Dermis microvascular lymphatic vessel endothelial cell (primary cell): Measurements from ENCODE around the gene RAB31. TPM values are rescaled to one million over a fixed set of nuclear protein-coding genes. Genes with fewer than 3 reads are reported as not detected.
A peak's percentile ranks its signal among the peaks of the same experiment; 100 is the strongest.
"Not testable (repeated sequence)": the region's sequence is repeated elsewhere in the genome, so short reads cannot be mapped to it uniquely, and the experiment has no call there.

Experiments
- DNase-seq, 2 donors: peaks; one replicate each; pipeline versions ENCODE4 v3.0.0 to v3.0.0-alpha.2; 2010; ENCODE audit warnings: low read depth in 2 of 2
- total RNA-seq: library from RNA; depleted of rRNA; stranded (reverse); fragments of >200 nt; gene quantifications from 2 replicates; pipeline ENCODE4 v1.2.1, GENCODE V29; 2014

Gene RAB31, protein sequence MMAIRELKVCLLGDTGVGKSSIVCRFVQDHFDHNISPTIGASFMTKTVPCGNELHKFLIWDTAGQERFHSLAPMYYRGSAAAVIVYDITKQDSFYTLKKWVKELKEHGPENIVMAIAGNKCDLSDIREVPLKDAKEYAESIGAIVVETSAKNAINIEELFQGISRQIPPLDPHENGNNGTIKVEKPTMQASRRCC
- total RNA-seq, result 46.5 and 56.6 TPM in 2 replicates

DNA sequence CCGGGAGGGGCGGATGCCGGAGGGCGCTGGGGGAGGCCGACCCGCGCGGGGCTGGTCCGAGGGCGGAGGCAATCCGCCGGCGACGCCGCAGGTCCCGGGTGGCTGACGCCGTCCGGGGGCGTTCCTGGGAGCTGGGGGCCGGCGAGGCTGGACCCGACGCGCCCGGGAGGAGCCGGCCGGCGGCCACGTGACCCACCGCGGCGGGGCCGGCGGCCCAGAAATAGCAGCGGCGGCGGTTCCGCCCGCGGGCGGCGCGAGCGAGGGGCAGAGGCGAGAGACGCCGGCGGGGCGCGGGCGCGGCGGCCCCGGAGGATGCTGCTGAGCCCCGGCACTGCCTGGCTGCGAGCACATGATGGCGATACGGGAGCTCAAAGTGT lies at the start of gene RAB31:
RAB31 (plus strand) TSS at position 245 of the 377 bp plus-strand sequence; CDS start at position 350, 105 bp downstream.
- DNase-seq, result peak; percentile 43 to 80

DNA sequence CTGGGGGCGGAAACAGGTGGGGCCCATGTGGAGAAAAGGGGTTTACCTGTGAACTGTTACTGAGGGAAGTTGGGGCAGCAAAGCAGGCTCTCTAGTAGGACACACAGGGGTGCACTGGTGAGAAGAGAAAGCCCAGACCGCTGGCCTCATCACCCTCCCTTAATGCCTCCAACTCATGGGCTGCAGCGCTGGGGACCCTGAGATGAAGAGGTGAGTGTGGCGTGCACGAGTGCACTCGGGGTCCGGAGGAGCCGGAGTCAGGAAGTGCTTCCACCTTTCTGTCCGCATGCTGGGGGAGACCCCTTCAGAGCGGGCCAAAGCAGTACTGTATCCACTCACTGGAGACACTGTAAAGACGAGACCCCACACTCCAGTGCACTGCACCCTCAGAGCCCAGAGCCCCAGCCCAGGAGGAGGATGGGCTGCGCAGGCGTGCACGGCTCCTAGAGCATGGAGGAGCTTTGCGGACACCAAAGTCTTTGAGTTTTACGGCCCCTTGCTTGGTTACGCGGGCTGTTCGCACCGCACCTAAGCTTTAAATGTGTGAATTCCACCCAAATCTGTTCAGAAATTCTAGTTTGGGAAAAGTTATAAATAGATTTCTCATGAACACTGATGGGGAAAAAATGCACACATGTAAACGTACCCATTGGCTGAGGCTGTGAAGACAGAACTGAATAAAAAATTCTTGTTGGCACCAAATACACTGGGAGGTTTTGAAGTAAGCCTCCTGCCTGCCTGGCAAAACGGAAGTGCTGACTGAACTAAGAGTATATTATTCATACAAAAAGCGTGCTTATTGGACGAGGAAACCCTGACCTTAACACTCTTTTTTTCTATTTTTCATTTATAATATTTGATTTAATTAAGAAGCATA lies 48.4 kb upstream of the RAB31 start:
- no peak for DNase-seq

DNA sequence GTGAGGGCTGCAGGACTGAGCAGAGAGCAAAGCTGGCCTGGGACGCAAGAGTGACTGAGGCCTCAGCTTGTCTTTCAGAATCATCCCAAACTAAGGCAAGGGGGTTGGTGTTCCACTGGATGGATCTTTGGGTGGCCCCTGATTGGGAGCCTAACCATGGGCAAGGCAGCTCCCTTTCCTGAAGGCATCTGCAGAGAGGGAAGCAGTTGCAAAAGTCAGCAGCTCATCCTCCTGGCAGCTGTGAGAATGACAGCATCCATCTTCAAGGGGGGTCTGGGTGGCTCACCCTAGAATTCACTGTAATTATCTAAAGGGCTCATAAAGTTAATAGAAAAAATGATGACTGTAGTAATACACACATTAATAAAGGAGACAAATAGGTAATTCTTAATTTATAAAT lies 46.5 kb upstream of the RAB31 start:
- DNase-seq, result peak in 1 of 2 donors; percentile 23

DNA sequence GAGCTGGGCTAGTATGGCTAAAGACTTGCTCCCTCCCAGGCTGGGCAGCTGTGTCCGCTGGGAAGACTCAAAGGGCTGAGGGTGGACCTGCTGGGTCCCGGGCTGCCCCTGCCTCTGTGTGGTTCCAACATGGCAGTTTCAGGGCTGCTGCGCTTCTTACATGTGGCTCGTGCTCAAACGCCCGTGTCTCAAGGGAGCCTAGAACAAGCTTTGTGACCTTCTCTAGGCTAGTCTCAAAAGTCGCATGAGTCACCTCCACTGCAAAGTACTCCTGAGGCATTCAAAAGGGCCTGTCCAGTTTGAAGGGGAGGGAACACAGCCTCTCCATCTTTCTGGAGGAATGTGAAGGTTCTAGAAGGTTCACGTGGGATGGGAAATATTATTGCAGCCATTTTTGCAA lies 44.7 kb upstream of the RAB31 start:
- no peak for DNase-seq

DNA sequence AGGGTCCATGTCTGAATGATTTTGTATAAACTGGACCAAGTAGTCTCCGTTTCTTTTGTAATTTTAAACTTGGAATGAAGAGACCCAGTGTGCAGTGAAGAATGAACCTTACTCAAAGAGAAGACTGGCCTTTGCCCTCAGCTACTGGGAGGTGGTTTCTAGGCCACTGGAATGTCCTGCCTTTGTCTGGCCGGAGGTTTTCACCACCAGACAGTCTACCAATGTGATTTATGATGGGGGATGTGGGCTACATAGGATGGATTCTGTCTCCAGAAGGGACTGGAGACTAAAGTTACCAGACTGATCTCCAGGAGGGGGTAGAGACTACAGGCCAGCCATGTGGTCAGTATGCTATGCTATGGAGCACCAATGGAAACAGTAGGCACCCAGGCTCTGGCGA lies 42.8 kb upstream of the RAB31 start:
- no peak for DNase-seq

DNA sequence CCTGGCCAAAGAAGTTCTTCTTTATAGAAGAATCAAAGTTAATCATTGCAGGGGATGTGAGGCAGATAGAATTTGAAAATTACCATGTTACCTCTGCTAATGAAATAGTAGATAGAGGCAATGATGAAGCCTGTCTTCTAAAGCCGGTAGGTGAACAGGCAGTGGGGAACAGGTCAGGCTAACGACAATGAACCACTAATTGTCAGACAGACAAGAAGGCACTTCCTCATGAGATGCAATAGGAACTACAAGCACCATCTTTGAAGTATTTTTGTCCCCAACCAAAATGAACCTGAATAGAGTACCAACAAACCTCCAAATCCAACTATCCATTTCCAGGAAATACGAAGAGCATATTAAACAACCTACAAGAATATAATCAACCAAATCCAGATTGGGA lies 41.6 kb upstream of the RAB31 start:
- DNase-seq, result no peak

DNA sequence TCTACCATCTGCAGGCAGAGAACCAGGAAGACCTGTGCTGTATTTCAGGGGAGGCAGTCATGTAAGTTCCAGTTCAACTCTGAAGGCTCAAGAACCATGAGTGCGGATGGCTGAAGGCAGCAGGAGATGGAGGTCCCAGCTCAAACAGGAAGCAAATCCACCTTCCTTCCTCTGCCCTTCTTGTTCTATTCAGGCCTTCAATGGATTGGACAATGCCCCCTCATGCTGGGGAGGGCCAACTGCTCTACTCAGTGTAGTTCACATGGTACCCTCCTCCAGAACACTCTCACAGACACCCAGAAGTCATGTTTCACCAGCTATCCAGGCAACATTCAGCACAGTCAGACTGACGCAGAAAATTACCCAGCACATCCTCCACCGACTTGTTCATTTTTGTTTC lies 39.1 kb upstream of the RAB31 start:
- DNase-seq, result no peak

DNA sequence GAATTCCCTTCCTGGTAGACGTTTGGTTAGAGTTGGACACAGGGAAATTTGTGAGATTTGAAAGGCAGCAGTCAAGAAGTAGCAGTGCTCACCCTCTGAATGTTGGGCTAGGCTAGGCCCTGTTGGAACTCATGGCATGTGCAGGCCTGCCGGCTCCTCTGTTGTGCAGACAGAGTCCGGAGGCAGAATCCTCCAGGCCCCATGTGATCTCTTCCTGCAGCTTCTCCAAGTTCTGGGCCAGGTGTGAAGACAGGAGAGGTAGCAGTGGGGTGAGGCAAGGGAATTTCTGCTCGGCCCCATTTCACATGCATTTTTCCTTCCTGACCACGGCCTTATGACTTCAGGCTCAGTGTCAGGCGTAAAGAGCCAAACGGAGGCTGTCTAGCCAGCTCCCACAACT lies 36.9 kb upstream of the RAB31 start:
- no peak for DNase-seq

DNA sequence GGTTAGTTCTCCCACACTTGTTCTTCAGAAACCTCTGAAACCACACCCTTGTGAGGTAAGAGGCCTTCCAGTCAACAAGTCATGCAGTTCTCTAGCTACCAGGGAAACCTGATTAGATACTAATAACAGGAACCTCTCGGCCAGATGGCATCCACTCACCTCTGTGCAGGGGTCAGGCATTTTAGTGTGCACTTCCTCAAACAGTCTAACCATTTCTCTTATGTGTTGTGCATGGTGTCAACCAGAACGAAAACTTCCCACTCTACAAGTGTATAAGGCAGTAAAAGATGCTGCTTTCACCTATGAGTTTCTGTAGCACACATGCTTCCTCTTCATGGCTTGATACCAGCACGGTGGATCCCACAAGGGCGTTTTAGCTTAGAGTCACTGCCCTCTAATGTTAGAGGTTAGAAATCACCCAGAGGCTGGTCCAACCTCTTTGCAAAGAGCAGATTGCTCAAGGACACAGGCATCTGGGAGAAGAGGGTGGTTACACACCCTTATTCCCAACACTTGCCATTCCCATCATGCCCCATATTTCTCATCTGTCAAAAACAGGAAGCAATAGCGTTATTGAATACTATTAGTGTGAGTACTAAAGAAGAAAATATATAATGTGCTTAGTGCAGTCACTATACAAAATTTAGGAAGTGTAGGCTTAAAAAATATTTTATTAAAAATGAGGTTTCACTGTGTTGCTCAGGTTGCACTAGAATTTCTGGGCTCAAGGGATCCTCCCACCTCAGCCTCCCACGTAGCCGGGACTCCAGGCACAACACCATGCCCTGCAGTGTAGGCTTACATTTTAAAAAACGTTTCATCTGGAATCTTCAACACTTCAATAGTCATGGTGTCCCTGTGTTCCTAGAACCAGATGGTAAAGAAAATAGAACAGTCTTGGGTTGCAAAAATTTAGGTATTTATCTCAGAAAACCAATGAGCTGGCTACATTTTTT lies 34.5 kb upstream of the RAB31 start:
- DNase-seq, result peak; percentile 71 to 75

DNA sequence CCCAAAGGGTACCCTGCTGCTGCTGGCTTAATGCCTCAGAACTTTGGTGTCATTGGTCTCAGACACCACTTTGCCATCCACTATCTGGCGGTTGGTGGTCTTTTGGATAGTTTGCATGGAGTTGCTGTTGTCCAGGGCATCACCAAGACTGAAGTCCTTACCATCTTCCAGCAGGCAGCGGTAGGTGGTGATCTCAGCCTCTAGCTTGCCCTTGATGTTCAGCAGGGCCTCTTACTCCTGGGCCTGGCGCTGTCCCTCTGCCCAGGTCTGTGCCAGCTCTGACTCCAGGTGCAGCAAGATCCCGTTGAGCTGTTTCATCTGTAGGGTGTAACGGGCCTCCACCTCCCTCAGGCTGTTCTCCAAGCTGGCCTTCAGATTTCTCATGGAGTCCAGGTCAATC lies 29.9 kb upstream of the RAB31 start:
- DNase-seq, result not testable (repeated sequence)

DNA sequence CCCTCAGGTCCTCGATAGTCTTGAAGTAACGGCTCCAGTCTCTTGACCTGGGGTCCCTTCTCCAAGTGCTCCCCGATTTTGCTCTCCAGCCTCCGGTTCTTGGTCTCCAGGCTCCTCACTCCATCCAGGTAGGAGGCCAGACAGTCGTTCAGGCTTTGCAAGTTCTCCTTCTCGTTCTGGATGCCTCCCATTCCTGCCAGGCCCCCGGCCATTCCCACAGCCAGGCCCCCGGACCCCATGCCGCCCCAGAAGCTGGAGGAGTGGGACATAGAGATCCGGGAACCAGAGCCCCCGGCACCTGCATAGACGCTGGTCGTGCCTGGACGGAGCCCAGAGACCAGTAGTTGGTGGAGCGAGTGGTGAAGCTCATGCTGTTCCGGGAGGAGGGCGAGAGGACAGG lies 29.0 kb upstream of the RAB31 start:
- DNase-seq, result no peak

DNA sequence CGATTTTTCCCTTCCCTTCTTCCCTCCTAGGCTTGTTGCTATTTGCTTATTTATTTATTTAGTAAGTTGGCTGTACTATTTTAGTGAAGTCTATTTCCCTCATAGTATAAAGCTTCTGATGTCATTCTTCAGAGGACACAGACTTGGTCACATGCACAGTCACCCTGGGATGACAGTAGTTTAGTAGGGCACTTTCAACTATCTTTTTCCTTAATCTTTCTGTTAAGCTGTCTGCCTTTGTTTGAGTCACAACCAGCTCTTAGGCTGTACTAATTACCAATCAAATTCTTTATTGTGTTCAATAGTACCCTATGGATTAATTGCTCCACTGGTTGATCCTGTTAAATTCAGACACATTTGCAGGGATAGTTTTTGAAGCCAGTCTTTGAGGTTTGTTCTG lies 26.9 kb upstream of the RAB31 start:
- DNase-seq, result no peak

DNA sequence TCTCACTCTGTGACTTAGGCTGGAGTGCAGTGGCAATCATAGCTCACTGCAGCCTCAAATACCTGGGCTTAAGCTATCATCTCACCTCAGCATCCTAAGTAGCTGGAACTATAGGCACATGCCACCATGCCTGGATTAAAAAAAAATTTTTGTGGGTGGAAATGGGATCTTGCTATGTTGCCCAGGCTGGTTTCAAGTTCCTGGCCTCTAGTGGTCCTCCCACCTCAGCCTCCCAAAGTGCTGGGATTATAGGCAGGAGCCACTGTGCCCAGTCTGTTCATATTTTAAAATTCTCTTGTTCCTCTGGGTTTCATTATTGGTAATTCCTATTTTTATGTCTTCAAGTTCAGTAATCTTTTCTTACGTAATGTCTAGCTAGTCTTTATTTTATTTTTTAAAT lies 25.5 kb upstream of the RAB31 start:
- DNase-seq, result no peak

DNA sequence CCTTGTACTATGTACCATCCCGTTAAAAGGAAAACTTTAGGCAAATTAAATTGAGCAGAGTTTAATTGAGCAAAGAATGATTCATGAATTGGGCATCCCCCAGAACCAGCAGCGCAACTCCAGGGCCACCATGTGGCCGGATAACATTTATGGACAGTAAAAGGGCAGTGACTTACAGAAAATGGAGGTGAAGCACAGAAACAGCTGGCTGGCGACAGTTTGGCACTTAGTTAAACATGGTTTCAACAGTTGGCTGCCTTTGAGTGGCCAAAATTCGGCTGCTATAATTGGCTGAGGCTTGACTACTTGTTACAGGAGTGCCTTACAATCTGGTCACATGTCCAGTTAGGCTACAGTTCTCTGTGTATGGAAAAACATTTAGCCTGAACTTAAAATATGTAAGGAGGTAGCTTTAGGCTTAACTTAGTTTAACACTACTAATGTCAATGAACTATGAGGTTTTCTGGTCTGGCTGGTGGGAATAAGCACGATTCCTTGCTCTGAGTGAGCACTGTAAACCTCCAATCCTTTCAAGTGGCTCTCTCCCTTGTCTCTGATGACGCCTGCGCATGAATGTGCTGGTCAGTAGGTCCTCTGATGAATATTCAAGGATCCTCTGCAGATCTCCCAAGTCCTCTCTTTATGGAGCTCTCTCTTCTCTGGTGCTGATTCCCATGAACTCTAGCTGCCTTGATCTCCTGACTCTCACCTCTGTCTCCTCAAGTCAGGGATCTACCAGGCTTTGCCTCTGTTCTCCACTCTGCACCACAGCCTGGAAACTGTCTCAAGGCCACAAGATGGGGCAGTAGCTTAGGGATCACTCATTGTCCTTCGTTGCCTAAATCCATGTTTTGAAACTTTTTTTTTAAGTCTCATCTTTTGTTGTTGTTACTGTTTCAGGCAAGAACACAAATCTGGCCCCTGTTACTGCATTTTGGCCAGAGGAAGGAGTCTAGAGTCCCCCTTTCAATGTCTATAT lies 24.4 kb upstream of the RAB31 start:
- DNase-seq, result peak; percentile 47 to 71

DNA sequence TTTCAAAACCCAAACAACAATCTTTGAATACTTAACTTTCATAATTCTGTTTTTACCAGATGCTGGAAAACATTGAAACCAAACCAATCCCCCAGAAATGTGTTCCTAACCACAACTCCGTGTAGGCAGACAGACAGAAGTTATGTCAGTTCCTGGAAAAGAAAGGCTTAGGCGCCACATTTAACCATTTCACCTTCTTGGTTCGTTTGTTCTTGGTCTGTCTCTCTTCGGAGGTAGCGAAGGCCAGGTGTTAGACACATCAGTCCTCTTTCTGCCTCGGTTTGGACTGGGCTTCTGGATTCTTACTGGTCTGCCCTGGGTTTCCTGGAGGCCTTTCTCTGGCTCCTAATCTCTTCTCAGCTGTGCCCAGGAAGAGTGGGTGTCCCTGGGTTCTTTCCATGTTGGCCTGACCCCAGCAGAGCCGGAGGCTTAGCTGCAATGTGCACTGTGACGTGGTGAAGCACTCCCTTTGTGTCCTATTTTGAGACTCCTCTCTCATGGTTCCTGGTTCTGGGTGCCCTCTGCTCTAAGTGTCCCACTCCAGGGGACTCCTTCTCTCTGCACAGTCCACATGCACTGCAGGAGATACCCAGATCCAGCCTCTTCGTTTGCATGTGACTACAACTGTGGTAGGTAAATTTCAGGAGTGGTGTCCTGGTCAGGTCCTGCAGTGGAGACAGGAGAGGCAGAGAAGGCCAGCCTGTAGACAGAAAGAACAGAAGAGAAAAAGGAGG lies 23.1 kb upstream of the RAB31 start:
- DNase-seq, result no peak

DNA sequence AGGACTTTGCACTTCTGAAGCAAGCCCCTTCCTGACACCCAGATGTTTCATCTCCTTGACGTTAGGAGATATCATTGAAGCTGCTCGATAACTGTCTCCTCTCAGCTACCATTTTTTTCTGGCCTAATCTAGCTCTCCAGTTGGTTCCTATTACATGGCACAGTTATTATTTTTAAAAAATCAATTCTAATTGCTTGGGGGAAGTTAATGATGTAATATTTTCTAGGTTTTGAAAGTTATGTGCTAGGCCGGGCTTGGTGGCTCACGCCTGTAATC lies 22.5 kb upstream of the RAB31 start:
- DNase-seq, result no peak

DNA sequence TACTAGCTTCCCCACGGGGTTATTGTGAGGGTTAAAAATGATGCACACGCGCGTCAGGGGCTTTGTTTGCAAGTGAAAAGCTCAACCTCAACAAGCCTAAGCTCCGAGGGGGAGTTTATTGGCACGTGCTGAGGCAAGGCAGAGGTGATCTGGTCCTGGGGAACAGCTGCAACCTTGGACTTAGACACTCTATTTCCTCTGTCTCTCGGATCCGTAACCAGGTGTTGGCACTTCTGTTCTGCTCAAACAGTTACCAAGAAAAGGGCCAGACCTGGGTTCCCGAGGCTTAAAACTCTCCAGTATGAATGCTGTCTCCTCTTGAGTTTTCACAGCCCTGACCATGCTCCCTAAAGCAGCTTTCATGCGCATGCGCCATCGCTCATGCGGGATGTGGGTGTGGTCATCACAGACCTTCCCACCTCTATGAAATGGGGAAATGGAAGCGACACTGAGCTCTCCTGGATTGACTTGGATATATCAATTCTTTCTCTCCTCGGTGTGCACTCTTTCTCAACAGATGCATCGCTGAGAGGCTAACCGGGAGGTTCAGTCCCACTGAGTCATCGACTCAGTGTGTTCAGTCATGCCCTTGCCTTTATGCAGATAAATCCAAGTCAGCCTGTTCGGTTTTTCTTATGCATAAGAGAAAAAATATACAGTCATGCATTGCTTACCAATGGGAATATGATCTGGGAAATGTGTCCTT lies 19.9 kb upstream of the RAB31 start:
- no peak for DNase-seq

DNA sequence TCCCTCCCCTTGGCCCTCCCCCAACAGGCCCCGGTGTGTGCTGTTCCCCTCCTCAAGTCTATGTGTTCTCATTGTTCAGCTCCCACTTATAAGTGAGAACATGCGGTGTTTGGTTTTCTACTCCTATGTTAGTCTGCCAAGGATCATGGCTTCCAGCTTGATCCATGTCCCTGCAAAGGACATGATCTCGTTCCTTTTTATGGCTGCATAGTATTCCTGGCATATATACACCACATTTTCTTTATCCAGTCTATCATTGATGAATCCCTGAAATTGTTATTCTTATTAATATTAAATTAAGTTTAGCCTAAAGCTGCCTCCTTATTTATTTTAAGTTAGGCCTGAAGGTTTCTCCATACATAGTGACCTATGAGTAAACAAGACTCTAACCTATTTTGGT lies 18.8 kb upstream of the RAB31 start:
- no peak for DNase-seq

DNA sequence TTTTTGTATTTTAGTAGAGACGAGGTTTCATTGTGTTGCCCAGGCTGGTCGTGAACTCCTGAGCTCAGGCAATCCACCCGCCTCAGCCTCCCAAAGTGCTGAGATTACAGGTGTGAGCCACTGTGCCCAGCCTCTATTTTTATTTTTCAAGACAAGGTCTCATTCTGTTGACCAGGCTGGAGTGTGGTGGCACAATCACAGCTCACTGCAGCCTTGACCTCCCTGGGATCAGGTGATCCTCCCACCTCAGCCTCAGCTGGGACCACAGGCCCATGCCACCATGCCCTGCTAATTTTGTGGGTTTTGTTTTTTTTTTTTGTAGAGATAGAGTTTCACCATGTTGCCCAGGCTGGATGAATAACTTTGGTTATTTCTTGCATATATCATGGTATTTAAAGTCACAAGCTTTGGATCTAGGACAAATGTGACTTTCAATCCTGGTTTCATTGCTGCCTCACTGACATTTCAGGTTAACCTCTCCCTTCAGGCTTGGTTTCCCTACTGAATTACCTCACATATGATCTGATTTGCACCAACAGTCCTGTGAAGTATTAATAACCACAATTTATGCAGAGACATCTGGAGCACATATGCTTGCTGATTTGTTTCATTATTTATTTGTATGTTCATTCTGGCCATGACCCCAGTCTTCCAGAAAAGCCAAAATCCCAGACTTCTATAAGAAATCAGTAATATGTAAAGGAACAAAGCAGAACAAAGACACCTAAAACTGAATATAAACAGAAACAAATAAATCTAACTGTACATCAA lies 17.5 kb upstream of the RAB31 start:
- no peak for DNase-seq
